HG03064 (cell line): ENCODE results near the gene BAZ1B.
"Not testable (repeated sequence)": the region's sequence is repeated elsewhere in the genome, so short reads cannot be mapped to it uniquely, and the experiment has no call there.

ENCODE experiments used
- ATAC-seq: cut with Tn5 transposase; IDR thresholded peaks from one replicate; pipeline ENCODE4 v1.9.1; 2021; ENCODE audit warnings: low read depth; ENCODE audit not compliant: unreplicated experiment

Gene BAZ1B

GRCh38 chr7:73429622-73430505 is 92.2 kb downstream of the BAZ1B start:
- no peak for ATAC-seq

GRCh38 chr7:73429215-73429614 is 92.9 kb downstream of the BAZ1B start:
- no peak for ATAC-seq

- ATAC-seq: no peak
Observed at GRCh38 chr7:73427902-73428787, 93.9 kb downstream of the BAZ1B start.

- no peak for ATAC-seq
Observed at GRCh38 chr7:73426016-73426415, 96.1 kb downstream of the BAZ1B start.

- ATAC-seq: no peak
Observed at GRCh38 chr7:73425356-73425983, 96.6 kb downstream of the BAZ1B start.

- no peak for ATAC-seq
Observed at GRCh38 chr7:73424489-73424885, 97.6 kb downstream of the BAZ1B start.

GRCh38 chr7:73423519-73424488 is 98.3 kb downstream of the BAZ1B start:
- no peak for ATAC-seq

GRCh38 chr7:73420610-73421009 is 101.5 kb downstream of the BAZ1B start:
- not testable (repeated sequence) for ATAC-seq

GRCh38 chr7:73420016-73420415 is 102.1 kb downstream of the BAZ1B start:
- ATAC-seq: not testable (repeated sequence)

GRCh38 chr7:73418113-73418703 is 103.9 kb downstream of the BAZ1B start:
- no peak for ATAC-seq

GRCh38 chr7:73410541-73411131 is 111.5 kb downstream of the BAZ1B start:
- ATAC-seq: not testable (repeated sequence)

GRCh38 chr7:73404860-73405259 is 117.2 kb downstream of the BAZ1B start:
- ATAC-seq: not testable (repeated sequence)

- ATAC-seq: not testable (repeated sequence)
Observed at GRCh38 chr7:73399185-73400050, 122.7 kb downstream of the BAZ1B start.

- ATAC-seq: no peak
Observed at GRCh38 chr7:73397521-73398281, 124.4 kb downstream of the BAZ1B start.

GRCh38 chr7:73395538-73396503 is 126.3 kb downstream of the BAZ1B start:
- ATAC-seq: no peak

- ATAC-seq: no peak
Observed at GRCh38 chr7:73394422-73394821, 127.7 kb downstream of the BAZ1B start.
